Uterus (tissue), 4 donors: ENCODE data around the gene KDM6B. TPM values are rescaled to one million over a fixed set of nuclear protein-coding genes. Genes with fewer than 3 reads are reported as not detected.
"Not testable (repeated sequence)": the region's sequence is repeated elsewhere in the genome, so short reads cannot be mapped to it uniquely, and the experiment has no call there.

ENCODE experiments used
- DNase-seq, 2 donors: peaks; one replicate each; pipeline ENCODE4 v3.0.0-alpha.2; 2019 to 2020
- H3K27ac ChIP-seq, 2 donors: fragments of 200-600 bp; sonication (generic); 1 replicate in 1 of 2; 2 replicates in 1 of 2; pipeline ENCODE4 v1.5.1; 2016 to 2018
- H3K27me3 ChIP-seq, 2 donors: fragments of 200-600 bp; sonication (generic); one replicate each; pipeline ENCODE4 v1.5.1; 2018 to 2019; ENCODE audit warnings: control low read depth in 1 of 2
- H3K36me3 ChIP-seq, 2 donors: fragments of 200-600 bp; sonication (generic); one replicate each; pipeline ENCODE4 v1.5.1; 2019; ENCODE audit warnings: control low read depth in 1 of 2
- H3K4me1 ChIP-seq, 2 donors: fragments of 200-600 bp; sonication (generic); one replicate each; pipeline ENCODE4 v1.5.1; 2018 to 2019; ENCODE audit warnings: control low read depth in 1 of 2
- H3K4me3 ChIP-seq, 2 donors: fragments of 200-600 bp; sonication (generic); 1 replicate in 1 of 2; 2 replicates in 1 of 2; pipeline ENCODE4 v1.5.1; 2018 to 2019; ENCODE audit warnings: mild to moderate bottlenecking in 1 of 2
- H3K9me3 ChIP-seq, 2 donors: fragments of 200-600 bp; sonication (generic); one replicate each; pipeline ENCODE4 v1.5.1; 2019; ENCODE audit warnings: control low read depth in 1 of 2
- CTCF ChIP-seq, 4 experiments: fragments of 200-600 bp in 2 of 4; fragments of 450-650 bp in 2 of 4; sonication (generic) in 2 of 4; IDR thresholded peaks; one replicate each; pipeline ENCODE4 v1.5.1; 2016 to 2019; ENCODE audit warnings: antibody characterized with exemption in 4 of 4, mild to moderate bottlenecking in 2 of 4, moderate library complexity in 1 of 4
- POLR2A ChIP-seq, 2 donors: fragments of 450-650 bp; IDR thresholded peaks; one replicate each; pipeline ENCODE4 v1.6.1; 2016; ENCODE audit warnings: antibody characterized with exemption in 2 of 2, mild to moderate bottlenecking in 1 of 2, moderate library complexity in 1 of 2
- intact Hi-C: fragments of 100-400 bp; cut with DNase I; formaldehyde crosslinking; loops from one replicate; pipeline ENCODE4 v1.15.1; 2023; ENCODE audit warnings: low total_unique reads
- total RNA-seq, 4 donors: library from RNA; depleted of rRNA in 3 of 4; stranded (reverse); fragments of >200 nt in 3 of 4; gene quantifications; one replicate each; pipeline versions ENCODE4 v1.1.0 to v1.2.4, GENCODE V29; 2014 to 2023
- donor health status: DM: yes; HTN: yes; CAD: no.

KDM6B gene
- total RNA-seq, 4 donors from 2014 or later: 2.6 to 47.9 (median 4.4) TPM

GRCh38 chr17:7858522-7858810 is 24.4 kb downstream of the KDM6B start:
- H3K9me3 ChIP-seq: no peaks in the 10 kb centered on the region
- TF ChIP-seq CTCF (IDR thresholded peaks at IDR 0.05): peak in 3 of 4 experiments; percentile 22 to 36 (median 28)
- no peak for TF ChIP-seq POLR2A (IDR thresholded peaks at IDR 0.05)
- DNase-seq: peak; percentile 43
- H3K27ac ChIP-seq: peak overlapping the region; percentile 90 to 98
- H3K4me1 ChIP-seq: peaks cover 0 to 9% of the 10 kb centered on the region in 2 donors
- intact Hi-C loops: no loop called here
- no peaks in the 10 kb centered on the region for H3K36me3 ChIP-seq
- H3K27me3 ChIP-seq: no peaks in the 10 kb centered on the region
- peak overlapping the region; percentile 58 to 80 for H3K4me3 ChIP-seq

GRCh38 chr17:7859028-7859427 is 25.0 kb downstream of the KDM6B start:
- H3K36me3 ChIP-seq: no peaks in the 10 kb centered on the region
- H3K9me3 ChIP-seq: no peaks in the 10 kb centered on the region
- peaks cover 0 to 9% of the 10 kb centered on the region in 2 donors for H3K4me1 ChIP-seq
- no peak for DNase-seq
- H3K27ac ChIP-seq: peak overlapping the region in 1 of 2 donors; percentile 98
- TF ChIP-seq POLR2A (IDR thresholded peaks at IDR 0.05): no peak
- TF ChIP-seq CTCF (IDR thresholded peaks at IDR 0.05): no peak
- intact Hi-C loops: no loop called here
- no peak overlapping the region for H3K4me3 ChIP-seq
- no peaks in the 10 kb centered on the region for H3K27me3 ChIP-seq

- peak; percentile 55 to 71 for DNase-seq
- intact Hi-C loops: loop anchor here (10.0 kb wide), 1 partner anchor 122 kb away; no protein-coding TSS in a partner anchor
These were observed 28.8 kb downstream of the KDM6B start for GRCh38 chr17:7862692-7863437.

GRCh38 chr17:7864384-7864783 is 30.4 kb downstream of the KDM6B start:
- H3K4me1 ChIP-seq, H3K36me3 ChIP-seq, H3K27me3 ChIP-seq, H3K27ac ChIP-seq, H3K9me3 ChIP-seq, H3K4me3 ChIP-seq, DNase-seq: not testable (repeated sequence)
- intact Hi-C loops: loop anchor here (10.0 kb wide), 1 partner anchor 120 kb away; no protein-coding TSS in a partner anchor

More at GRCh38 chr17:7862692-7863437, 28.8 kb downstream of the KDM6B start:
- Histone ChIP-seq H3K9me3 (no peaks in the 10 kb centered on the region), H3K4me3 (no peak overlapping the region), H3K36me3 (no peaks in the 10 kb centered on the region), H3K4me1 (peaks cover 0 to 9% of the 10 kb centered on the region in 2 donors), H3K27ac (no peak overlapping the region), H3K27me3 (no peaks in the 10 kb centered on the region)
- peak; percentile 86 to 88 (median 86) for TF ChIP-seq CTCF (IDR thresholded peaks at IDR 0.05)
- no peak for TF ChIP-seq POLR2A (IDR thresholded peaks at IDR 0.05)

GRCh38 chr17:7864995-7865650 is 31.1 kb downstream of the KDM6B start:
- intact Hi-C loops: loop anchor here (10.0 kb wide), 1 partner anchor 120 kb away; no protein-coding TSS in a partner anchor
- H3K27ac ChIP-seq: no peak overlapping the region
- no peak for TF ChIP-seq POLR2A (IDR thresholded peaks at IDR 0.05)
- TF ChIP-seq CTCF (IDR thresholded peaks at IDR 0.05): no peak
- no peak for DNase-seq
- no peak overlapping the region for H3K4me3 ChIP-seq
- H3K27me3 ChIP-seq: no peaks in the 10 kb centered on the region
- no peaks in the 10 kb centered on the region for H3K36me3 ChIP-seq
- H3K9me3 ChIP-seq: no peaks in the 10 kb centered on the region
- no peaks in the 10 kb centered on the region for H3K4me1 ChIP-seq
